Measurements from ENCODE around the gene CSNK1G2.

GRCh38 chr19:1911995-1912394 lies 29.0 kb upstream of the CSNK1G2 start:
- no peak for TF ChIP-seq CTCF (IDR thresholded peaks at IDR 0.05)
- TF ChIP-seq, protein P1, sequence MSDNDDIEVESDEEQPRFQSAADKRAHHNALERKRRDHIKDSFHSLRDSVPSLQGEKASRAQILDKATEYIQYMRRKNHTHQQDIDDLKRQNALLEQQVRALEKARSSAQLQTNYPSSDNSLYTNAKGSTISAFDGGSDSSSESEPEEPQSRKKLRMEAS (IDR thresholded peaks at IDR 0.05): no peak

Data from A549 (cell line).